HG02763 (cell line): ENCODE data around the gene LCE2D.

Experiments used
- ATAC-seq: cut with Tn5 transposase; IDR thresholded peaks from one replicate; pipeline ENCODE4 v1.9.1; 2021; ENCODE audit warnings: mild to moderate bottlenecking, moderate library complexity; ENCODE audit not compliant: unreplicated experiment

The LCE2D gene

DNA sequence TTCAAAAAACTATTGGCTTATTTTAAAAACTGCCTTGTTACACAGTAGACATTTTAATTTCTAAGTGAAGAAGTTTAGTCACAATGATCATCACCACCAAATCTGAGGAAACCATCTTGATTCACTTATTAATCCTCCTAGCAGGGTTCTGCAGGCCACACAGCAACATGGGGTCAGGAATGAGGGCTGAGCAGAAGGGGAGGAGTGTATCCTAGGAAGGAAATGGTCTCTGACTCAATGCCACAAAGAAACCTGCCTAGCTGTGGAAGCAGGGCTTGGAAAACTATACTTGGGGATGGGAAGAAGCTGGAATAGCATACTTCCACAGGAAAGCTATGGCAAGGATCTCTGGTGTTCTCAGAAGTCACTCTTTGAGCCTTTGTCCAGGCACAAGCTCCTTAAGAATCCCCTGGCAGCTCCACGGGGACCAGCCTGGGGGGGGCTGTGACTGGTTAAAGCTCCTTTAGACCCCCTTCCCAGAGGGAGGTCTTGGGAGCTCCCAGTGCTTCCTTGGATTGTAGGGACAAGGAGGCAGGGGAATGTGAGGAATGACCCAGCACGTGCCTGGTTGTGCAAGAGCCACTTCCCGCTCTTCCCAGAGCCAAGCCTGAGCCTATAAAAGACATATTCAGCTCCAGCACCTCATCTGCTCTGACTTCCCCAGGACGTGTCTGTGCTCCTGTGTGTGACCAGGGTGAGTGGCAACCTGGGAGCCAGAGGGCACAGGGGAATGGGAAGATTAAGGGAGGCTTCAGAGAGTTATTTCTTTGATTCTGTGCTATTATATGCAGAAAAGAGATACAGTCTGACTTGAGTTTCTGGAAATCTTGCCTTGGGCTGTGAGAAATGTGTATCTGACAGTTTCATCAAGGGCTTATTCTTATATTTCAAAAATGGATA, 34.8 kb downstream of the LCE2D start, which contains the start of gene LCE2A:
LCE2A (plus strand) TSS at position 645 of the 900 bp plus-strand sequence. CDS start 557 bp downstream, outside the sequence.
- ATAC-seq: no peak

DNA sequence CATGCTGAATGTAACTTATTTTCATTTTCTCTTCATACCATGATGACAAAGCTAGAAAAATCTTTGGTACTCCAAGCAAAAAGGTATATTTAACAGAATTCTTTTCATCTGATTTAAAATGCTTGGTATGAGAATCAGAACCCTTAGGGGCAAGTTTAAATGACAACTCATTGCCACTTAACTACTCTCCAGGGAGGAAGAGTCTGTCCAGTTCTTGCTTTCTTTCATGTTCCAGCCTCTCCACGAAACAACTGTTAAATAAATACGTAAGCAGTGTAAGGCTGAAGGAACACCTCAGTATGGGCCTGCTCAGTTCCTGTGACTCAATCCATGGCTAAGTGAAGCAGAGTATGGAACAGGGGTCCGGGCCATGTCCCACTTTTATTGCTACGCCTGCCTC, 36.6 kb downstream of the LCE2D start:
- no peak for ATAC-seq

DNA sequence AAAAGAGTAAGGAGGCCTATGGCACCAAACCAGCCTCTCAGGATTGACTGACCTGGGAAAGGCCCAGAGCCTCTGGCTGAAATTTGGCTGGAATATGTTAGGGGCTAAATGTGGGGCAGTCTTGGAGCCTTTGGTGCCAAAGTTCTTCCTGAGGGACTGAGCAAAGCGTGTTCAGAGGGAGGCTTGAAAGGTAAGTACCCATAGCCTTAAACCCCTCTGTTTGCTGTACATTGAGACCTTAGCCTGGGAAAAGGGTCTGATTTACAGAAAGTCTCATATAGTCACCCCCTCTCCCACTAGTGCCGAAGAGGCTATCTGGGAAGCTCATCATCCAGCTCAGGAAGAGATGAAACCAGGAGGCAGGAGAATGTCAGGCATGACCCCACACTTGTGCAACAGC, 44.7 kb downstream of the LCE2D start, which contains the start of gene LCE4A:
LCE4A (plus strand) TSS at position 301 of the 400 bp plus-strand sequence. CDS start 916 bp downstream, outside the sequence.
- no peak for ATAC-seq
